Measurements from ENCODE around the gene CDC42EP2. TPM values are rescaled to one million over a fixed set of nuclear protein-coding genes. Genes with fewer than 3 reads are reported as not detected.
A peak's percentile ranks its signal among the peaks of the same experiment; 100 is the strongest.

CDC42EP2 gene
- total and polyA plus RNA-seq, 2 of the 13 experiments (the other 11 are each of a cell fraction or from before 2014, with no cell fraction given) = 2.3 to 7.1 TPM

- TF ChIP-seq STAT6 (CRISPR knock-in tag; IDR thresholded peaks at IDR 0.05; ENCODE audit: borderline replicate concordance) (no peak), ZNF609 (CRISPR knock-in tag; IDR thresholded peaks at IDR 0.05; ENCODE audit: borderline replicate concordance) (peak; percentile 73), ISL2 (CRISPR knock-in tag; IDR thresholded peaks at IDR 0.05) (no peak), FIP1L1 (IDR thresholded peaks at IDR 0.05; ENCODE audit: borderline replicate concordance, insufficient read depth, low read depth, low read length) (no peak), REXO4 (CRISPR knock-in tag; IDR thresholded peaks at IDR 0.05; ENCODE audit: borderline replicate concordance) (no peak), ZFX (CRISPR knock-in tag; IDR thresholded peaks at IDR 0.05; ENCODE audit: low read depth) (peak; percentile 53; the same call in 1 of the 2 replicates), LCORL (IDR thresholded peaks at IDR 0.05) (no peak), LCORL (CRISPR knock-in tag; IDR thresholded peaks at IDR 0.05) (0 out of 2 replicates have a peak, but pooled peaks have one; percentile 30), PAXIP1 (CRISPR knock-in tag; conservative IDR thresholded peaks at IDR 0.05) (peak; percentile 71), TARDBP (CRISPR knock-in tag; IDR thresholded peaks at IDR 0.05) (no peak), ZSCAN9 (CRISPR knock-in tag; IDR thresholded peaks at IDR 0.05; ENCODE audit: borderline replicate concordance) (no peak), ZNF713 (CRISPR knock-in tag; IDR thresholded peaks at IDR 0.05) (no peak), TCF7 (IDR thresholded peaks at IDR 0.05; ENCODE audit: low read depth) (no peak), ZSCAN20 (CRISPR knock-in tag; IDR thresholded peaks at IDR 0.05; ENCODE audit: borderline replicate concordance) (no peak)
- TF ChIP-seq, protein P1, sequence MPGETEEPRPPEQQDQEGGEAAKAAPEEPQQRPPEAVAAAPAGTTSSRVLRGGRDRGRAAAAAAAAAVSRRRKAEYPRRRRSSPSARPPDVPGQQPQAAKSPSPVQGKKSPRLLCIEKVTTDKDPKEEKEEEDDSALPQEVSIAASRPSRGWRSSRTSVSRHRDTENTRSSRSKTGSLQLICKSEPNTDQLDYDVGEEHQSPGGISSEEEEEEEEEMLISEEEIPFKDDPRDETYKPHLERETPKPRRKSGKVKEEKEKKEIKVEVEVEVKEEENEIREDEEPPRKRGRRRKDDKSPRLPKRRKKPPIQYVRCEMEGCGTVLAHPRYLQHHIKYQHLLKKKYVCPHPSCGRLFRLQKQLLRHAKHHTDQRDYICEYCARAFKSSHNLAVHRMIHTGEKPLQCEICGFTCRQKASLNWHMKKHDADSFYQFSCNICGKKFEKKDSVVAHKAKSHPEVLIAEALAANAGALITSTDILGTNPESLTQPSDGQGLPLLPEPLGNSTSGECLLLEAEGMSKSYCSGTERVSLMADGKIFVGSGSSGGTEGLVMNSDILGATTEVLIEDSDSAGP (CRISPR knock-in tag; IDR thresholded peaks at IDR 0.05; ENCODE audit: borderline replicate concordance) = peak; percentile 21; the same call in 1 of the 2 replicates
Observed at GRCh38 chr11:65301491-65302329, 13.0 kb upstream of the CDC42EP2 start (continued).
